Large intestine (tissue), 3 donors: Measurements from ENCODE around the gene PPP6R3. TPM values are rescaled to one million over a fixed set of nuclear protein-coding genes. Genes with fewer than 3 reads are reported as not detected.
"Not testable (repeated sequence)": the region's sequence is repeated elsewhere in the genome, so short reads cannot be mapped to it uniquely, and the experiment has no call there.

ENCODE experiments used
- DNase-seq, 2 donors: peaks; one replicate each; pipeline versions ENCODE4 v3.0.0 to v3.0.0-alpha.2; 2013
- H3K27ac ChIP-seq: one replicate; pipeline ENCODE4 v1.5.1; 2013; ENCODE audit warnings: low read length
- H3K27me3 ChIP-seq: 2 replicates; pipeline ENCODE4 v1.6.1; 2013; ENCODE audit warnings: low read length; ENCODE audit not compliant: control insufficient read depth, insufficient read depth
- H3K36me3 ChIP-seq: 2 replicates; pipeline ENCODE4 v1.6.1; 2013; ENCODE audit warnings: low read length; ENCODE audit not compliant: control insufficient read depth, insufficient read depth
- H3K4me1 ChIP-seq: one replicate; pipeline ENCODE4 v1.6.1; 2013; ENCODE audit warnings: low read length; ENCODE audit not compliant: control insufficient read depth, insufficient read depth
- H3K4me3 ChIP-seq: one replicate; pipeline ENCODE4 v1.5.1; 2013; ENCODE audit warnings: low read length
- H3K9me3 ChIP-seq: one replicate; pipeline ENCODE4 v1.6.1; 2013; ENCODE audit warnings: mild to moderate bottlenecking, low read depth, low read length, moderate library complexity; ENCODE audit not compliant: control insufficient read depth
- WGBS: methylation state at CpG from one replicate; pipeline ENCODE4 v1.1.5; 2013; ENCODE audit warnings: low lambda C conversion rate; ENCODE audit not compliant: insufficient coverage; 5-methylcytosine and 5-hydroxymethylcytosine counted together
- polyA plus RNA-seq: library from polyadenylated mRNA; unstranded; fragments of 120-200 nt; gene quantifications from one replicate; pipeline ENCODE4 v1.2.1, GENCODE V29; 2013

PPP6R3 gene
- polyA plus RNA-seq, 1 donor, result 70.5 TPM

GRCh38 chr11:68444566-68444965 is 16.0 kb upstream of the PPP6R3 start:
- H3K9me3 ChIP-seq, result no peaks in the 10 kb centered on the region
- no peak overlapping the region for H3K27ac ChIP-seq
- H3K36me3 ChIP-seq, result peaks cover 78% of the 10 kb centered on the region
- WGBS, result no CpG with 5 or more reads among the region's 6 CpGs
- no peak overlapping the region for H3K4me3 ChIP-seq
- no peak for DNase-seq
- no peaks in the 10 kb centered on the region for H3K27me3 ChIP-seq
- H3K4me1 ChIP-seq, result no peaks in the 10 kb centered on the region

- peaks cover 75% of the 10 kb centered on the region for H3K36me3 ChIP-seq
Measured at GRCh38 chr11:68445531-68446035, 15.0 kb upstream of the PPP6R3 start.

GRCh38 chr11:68446046-68446725 is 14.4 kb upstream of the PPP6R3 start:
- H3K36me3 ChIP-seq, result peaks cover 71% of the 10 kb centered on the region
- no peaks in the 10 kb centered on the region for H3K27me3 ChIP-seq
- no peak overlapping the region for H3K4me3 ChIP-seq
- no peak overlapping the region for H3K27ac ChIP-seq
- H3K9me3 ChIP-seq, result no peaks in the 10 kb centered on the region
- no peak for DNase-seq
- H3K4me1 ChIP-seq, result no peaks in the 10 kb centered on the region
- no CpG with 5 or more reads among the region's 18 CpGs for WGBS

More at GRCh38 chr11:68445531-68446035, 15.0 kb upstream of the PPP6R3 start:
- no peak overlapping the region for H3K4me3 ChIP-seq
- no peaks in the 10 kb centered on the region for H3K9me3 ChIP-seq
- H3K27ac ChIP-seq, result no peak overlapping the region
- no CpG with 5 or more reads among the region's 11 CpGs for WGBS
- no peaks in the 10 kb centered on the region for H3K4me1 ChIP-seq
- H3K27me3 ChIP-seq, result no peaks in the 10 kb centered on the region
- no peak for DNase-seq

- Histone ChIP-seq H3K4me1 (no peaks in the 10 kb centered on the region), H3K9me3 (no peaks in the 10 kb centered on the region), H3K4me3 (no peak overlapping the region), H3K27ac (no peak overlapping the region), H3K27me3 (no peaks in the 10 kb centered on the region), H3K36me3 (peaks cover 62% of the 10 kb centered on the region)
- DNase-seq, result peak; percentile 57 to 63
- WGBS, result no CpG with 5 or more reads among the region's 25 CpGs
Measured at GRCh38 chr11:68447015-68447801, 13.3 kb upstream of the PPP6R3 start.

GRCh38 chr11:68447914-68448313 is 12.6 kb upstream of the PPP6R3 start:
- H3K27ac ChIP-seq, H3K4me3 ChIP-seq, H3K4me1 ChIP-seq, H3K9me3 ChIP-seq, H3K27me3 ChIP-seq, DNase-seq: not testable (repeated sequence)
- peaks cover 55% of the 10 kb centered on the region for H3K36me3 ChIP-seq
- no CpG with 5 or more reads among the region's 6 CpGs for WGBS

- no peak overlapping the region for H3K4me3 ChIP-seq
- H3K4me1 ChIP-seq, result no peaks in the 10 kb centered on the region
- H3K9me3 ChIP-seq, result no peaks in the 10 kb centered on the region
- no CpG with 5 or more reads among the region's 25 CpGs for WGBS
- H3K27ac ChIP-seq, result no peak overlapping the region
- no peaks in the 10 kb centered on the region for H3K27me3 ChIP-seq
- no peak for DNase-seq
- peaks cover 53% of the 10 kb centered on the region for H3K36me3 ChIP-seq
Measured at GRCh38 chr11:68448604-68449011, 11.9 kb upstream of the PPP6R3 start.

GRCh38 chr11:68449951-68450350 is 10.6 kb upstream of the PPP6R3 start:
- WGBS, result no CpG with 5 or more reads among the region's 11 CpGs
- no peak for DNase-seq
- no peaks in the 10 kb centered on the region for H3K27me3 ChIP-seq
- H3K27ac ChIP-seq, result no peak overlapping the region
- no peaks in the 10 kb centered on the region for H3K9me3 ChIP-seq
- peaks cover 45% of the 10 kb centered on the region for H3K36me3 ChIP-seq
- no peaks in the 10 kb centered on the region for H3K4me1 ChIP-seq
- no peak overlapping the region for H3K4me3 ChIP-seq

- no peaks in the 10 kb centered on the region for H3K9me3 ChIP-seq
- no peak overlapping the region for H3K4me3 ChIP-seq
- no peaks in the 10 kb centered on the region for H3K4me1 ChIP-seq
- peaks cover 39% of the 10 kb centered on the region for H3K36me3 ChIP-seq
- H3K27ac ChIP-seq, result no peak overlapping the region
- H3K27me3 ChIP-seq, result no peaks in the 10 kb centered on the region
- DNase-seq, result no peak
- WGBS, result no CpG with 5 or more reads among the region's 8 CpGs
Measured at GRCh38 chr11:68450711-68451110, 9.8 kb upstream of the PPP6R3 start.

- H3K36me3 ChIP-seq, result peaks cover 4% of the 10 kb centered on the region
- WGBS, result no CpG with 5 or more reads among the region's 8 CpGs
- H3K4me3 ChIP-seq, result no peak overlapping the region
- H3K27ac ChIP-seq, result no peak overlapping the region
- DNase-seq, result no peak
- no peaks in the 10 kb centered on the region for H3K27me3 ChIP-seq
- peaks cover 4% of the 10 kb centered on the region for H3K4me1 ChIP-seq
- no peaks in the 10 kb centered on the region for H3K9me3 ChIP-seq
Measured at GRCh38 chr11:68454767-68455166, 5.8 kb upstream of the PPP6R3 start.

- Histone ChIP-seq H3K27me3 (no peaks in the 10 kb centered on the region), H3K9me3 (no peaks in the 10 kb centered on the region), H3K4me3 (no peak overlapping the region), H3K36me3 (no peaks in the 10 kb centered on the region), H3K27ac (no peak overlapping the region), H3K4me1 (peaks cover 6% of the 10 kb centered on the region)
- DNase-seq, result no peak
- WGBS, result no CpG with 5 or more reads among the region's 8 CpGs
Measured at GRCh38 chr11:68455485-68455884, 5.1 kb upstream of the PPP6R3 start.
